Osteoblast (primary cell): ENCODE results near the gene CAMK4. TPM values are rescaled to one million over a fixed set of nuclear protein-coding genes. Genes with fewer than 3 reads are reported as not detected.

Experiments
- DNase-seq: peaks from one replicate; pipeline ENCODE4 v3.0.0; 2011; ENCODE audit warnings: low spot score, mixed read lengths; ENCODE audit not compliant: insufficient read length; ENCODE audit errors: missing footprints
- H2AFZ ChIP-seq: 2 replicates; pipeline ENCODE4 v1.6.0; 2011; ENCODE audit warnings: mild to moderate bottlenecking, low read length
- H3K27ac ChIP-seq: 2 replicates; pipeline ENCODE4 v1.5.1; 2011; ENCODE audit warnings: mild to moderate bottlenecking, low read depth, low read length, moderate library complexity
- H3K27me3 ChIP-seq: 2 replicates; pipeline ENCODE4 v1.6.0; 2012; ENCODE audit warnings: mild to moderate bottlenecking, control low read depth, inconsistent platforms, low read length, moderate library complexity; ENCODE audit not compliant: insufficient read depth
- H3K36me3 ChIP-seq: 2 replicates; pipeline ENCODE4 v1.5.1; 2011; ENCODE audit warnings: mild to moderate bottlenecking, low read length, control low read depth, moderate library complexity; ENCODE audit not compliant: insufficient read depth
- H3K4me1 ChIP-seq: 2 replicates; pipeline ENCODE4 v1.5.1; 2011; ENCODE audit warnings: mild to moderate bottlenecking, low read length, control low read depth, moderate library complexity; ENCODE audit not compliant: insufficient read depth
- H3K4me2 ChIP-seq: 2 replicates; pipeline ENCODE4 v1.6.0; 2011; ENCODE audit warnings: mild to moderate bottlenecking, low read length; ENCODE audit not compliant: insufficient read depth
- H3K4me3 ChIP-seq: fragments of 200-600 bp; sonication (generic); 3 replicates; pipeline ENCODE4 v1.5.1; 2012; ENCODE audit warnings: mild to moderate bottlenecking, low read length, inconsistent platforms; ENCODE audit not compliant: insufficient read depth
- H3K79me2 ChIP-seq: 2 replicates; pipeline ENCODE4 v1.6.0; 2012; ENCODE audit warnings: mild to moderate bottlenecking, low read length, control low read depth, inconsistent platforms; ENCODE audit not compliant: insufficient read depth
- H3K9me3 ChIP-seq: 2 replicates; pipeline ENCODE4 v1.5.1; 2011; ENCODE audit warnings: low read depth, low read length, control low read depth
- H4K20me1 ChIP-seq: 2 replicates; pipeline ENCODE4 v1.6.0; 2012; ENCODE audit warnings: mild to moderate bottlenecking, low read length, control low read depth; ENCODE audit not compliant: insufficient read depth
- CTCF ChIP-seq: IDR thresholded peaks from 2 replicates; pipeline ENCODE4 v1.5.1; 2011; ENCODE audit warnings: mild to moderate bottlenecking, low read depth, low read length, moderate library complexity; ENCODE audit errors: extremely low read depth
- total RNA-seq: library from RNA; depleted of rRNA; stranded (reverse); fragments of >200 nt; gene quantifications from 2 replicates; pipeline ENCODE4 v1.2.3, GENCODE V29; 2012

Gene CAMK4
- total RNA-seq, 1 donor: 0.72 TPM

GRCh38 chr5:111236995-111237394 is 12.8 kb downstream of the CAMK4 start:
- H3K9me3 ChIP-seq: no peaks in the 10 kb centered on the region
- H3K27me3 ChIP-seq: no peaks in the 10 kb centered on the region
- H2AFZ ChIP-seq: no peak overlapping the region
- TF ChIP-seq CTCF: no peak
- H3K36me3 ChIP-seq: no peaks in the 10 kb centered on the region
- H3K4me1 ChIP-seq: no peaks in the 10 kb centered on the region
- no peak overlapping the region for H3K4me2 ChIP-seq
- H3K27ac ChIP-seq: no peak overlapping the region
- H4K20me1 ChIP-seq: no peaks in the 10 kb centered on the region
- H3K4me3 ChIP-seq: no peak overlapping the region
- H3K79me2 ChIP-seq: no peaks in the 10 kb centered on the region
- no peak for DNase-seq

GRCh38 chr5:111237470-111237869 is 13.3 kb downstream of the CAMK4 start:
- H3K27ac ChIP-seq: no peak overlapping the region
- no peaks in the 10 kb centered on the region for H3K79me2 ChIP-seq
- H2AFZ ChIP-seq: no peak overlapping the region
- no peak for TF ChIP-seq CTCF
- no peaks in the 10 kb centered on the region for H3K4me1 ChIP-seq
- DNase-seq: no peak
- no peaks in the 10 kb centered on the region for H3K27me3 ChIP-seq
- no peak overlapping the region for H3K4me2 ChIP-seq
- H3K4me3 ChIP-seq: no peak overlapping the region
- H3K9me3 ChIP-seq: no peaks in the 10 kb centered on the region
- no peaks in the 10 kb centered on the region for H3K36me3 ChIP-seq
- no peaks in the 10 kb centered on the region for H4K20me1 ChIP-seq

GRCh38 chr5:111238431-111239225 is 14.4 kb downstream of the CAMK4 start:
- Histone ChIP-seq H3K27me3 (no peaks in the 10 kb centered on the region), H2AFZ (no peak overlapping the region), H3K4me2 (no peak overlapping the region), H4K20me1 (no peaks in the 10 kb centered on the region), H3K9me3 (no peaks in the 10 kb centered on the region), H3K4me1 (no peaks in the 10 kb centered on the region), H3K79me2 (no peaks in the 10 kb centered on the region), H3K4me3 (no peak overlapping the region), H3K36me3 (no peaks in the 10 kb centered on the region), H3K27ac (no peak overlapping the region)
- TF ChIP-seq CTCF: no peak
- DNase-seq: no peak

- no peak overlapping the region for H2AFZ ChIP-seq
- no peak overlapping the region for H3K4me2 ChIP-seq
- no peak overlapping the region for H3K27ac ChIP-seq
- H4K20me1 ChIP-seq: no peaks in the 10 kb centered on the region
- H3K27me3 ChIP-seq: no peaks in the 10 kb centered on the region
- no peak for DNase-seq
- H3K36me3 ChIP-seq: no peaks in the 10 kb centered on the region
- H3K4me3 ChIP-seq: no peak overlapping the region
- H3K9me3 ChIP-seq: no peaks in the 10 kb centered on the region
- TF ChIP-seq CTCF: no peak
- H3K79me2 ChIP-seq: no peaks in the 10 kb centered on the region
- no peaks in the 10 kb centered on the region for H3K4me1 ChIP-seq
These were observed 17.5 kb downstream of the CAMK4 start for GRCh38 chr5:111241696-111242095.
